H9 (cell line): Measurements from ENCODE around the gene PIAS1. TPM values are rescaled to one million over a fixed set of nuclear protein-coding genes. Genes with fewer than 3 reads are reported as not detected.

Source experiments
- DNase-seq: peaks from one replicate; pipeline ENCODE4 v3.0.0-alpha.2; 2017
- H2AFZ ChIP-seq: one replicate; pipeline ENCODE4 v1.6.1; 2013; ENCODE audit warnings: mild to moderate bottlenecking, low read length, control low read depth, moderate library complexity
- H2AK5ac ChIP-seq: 2 replicates; pipeline ENCODE4 v1.6.1; 2013; ENCODE audit warnings: low read length, control low read depth, mixed read lengths; ENCODE audit not compliant: insufficient read length
- H2BK120ac ChIP-seq: one replicate; pipeline ENCODE4 v1.6.1; 2013; ENCODE audit warnings: low read depth, mild to moderate bottlenecking, low read length, control low read depth, inconsistent platforms; ENCODE audit not compliant: poor library complexity, severe bottlenecking
- H2BK12ac ChIP-seq: 2 replicates; pipeline ENCODE4 v1.6.1; 2013; ENCODE audit warnings: low read length, control low read depth, mixed read lengths, low read depth; ENCODE audit not compliant: insufficient read length
- H2BK15ac ChIP-seq: 2 replicates; pipeline ENCODE4 v1.6.1; 2013; ENCODE audit warnings: low read depth, low read length, control low read depth
- H2BK20ac ChIP-seq: one replicate; pipeline ENCODE4 v1.6.1; 2013; ENCODE audit warnings: low read depth, mild to moderate bottlenecking, low read length, control low read depth, inconsistent platforms; ENCODE audit not compliant: poor library complexity, severe bottlenecking
- H2BK5ac ChIP-seq: 2 replicates; pipeline ENCODE4 v1.6.1; 2013; ENCODE audit warnings: low read length, control low read depth, mixed read lengths; ENCODE audit not compliant: insufficient read length
- H3K14ac ChIP-seq: 2 replicates; pipeline ENCODE4 v1.6.1; 2013; ENCODE audit warnings: low read length, control low read depth; ENCODE audit not compliant: insufficient read depth
- H3K18ac ChIP-seq: 2 replicates; pipeline ENCODE4 v1.6.1; 2013; ENCODE audit warnings: low read depth, mild to moderate bottlenecking, mixed read lengths, low read length, control low read depth; ENCODE audit not compliant: insufficient read length
- H3K23ac ChIP-seq: 2 replicates; pipeline ENCODE4 v1.6.1; 2013; ENCODE audit warnings: low read length, control low read depth, mixed read lengths, low read depth; ENCODE audit not compliant: insufficient read length
- H3K23me2 ChIP-seq: 2 replicates; pipeline ENCODE4 v1.6.1; 2013; ENCODE audit warnings: low read depth, mild to moderate bottlenecking, mixed read lengths, low read length, control low read depth; ENCODE audit not compliant: insufficient read length, poor library complexity, severe bottlenecking
- H3K27ac ChIP-seq: 2 replicates; pipeline ENCODE4 v1.5.1; 2013; ENCODE audit warnings: low read length, control low read depth, mixed read lengths, low read depth; ENCODE audit not compliant: insufficient read length
- H3K27me3 ChIP-seq: 2 replicates; pipeline ENCODE4 v1.6.1; 2013; ENCODE audit warnings: low read length, control low read depth, inconsistent platforms; ENCODE audit not compliant: insufficient read depth
- H3K4ac ChIP-seq: 2 replicates; pipeline ENCODE4 v1.6.1; 2013; ENCODE audit warnings: low read depth, mild to moderate bottlenecking, control low read depth, inconsistent platforms, low read length, moderate library complexity
- H3K4me1 ChIP-seq: 2 replicates; pipeline ENCODE4 v1.6.1; 2013; ENCODE audit warnings: low read length, control low read depth, inconsistent platforms; ENCODE audit not compliant: insufficient read depth
- H3K4me2 ChIP-seq: 2 replicates; pipeline ENCODE4 v1.6.1; 2013; ENCODE audit warnings: low read length, control low read depth, mixed read lengths; ENCODE audit not compliant: insufficient read length, insufficient read depth
- H3K56ac ChIP-seq: 2 replicates; pipeline ENCODE4 v1.6.1; 2013; ENCODE audit warnings: low read depth, mild to moderate bottlenecking, mixed read lengths, low read length, control low read depth; ENCODE audit not compliant: insufficient read length
- H3K79me1 ChIP-seq: 2 replicates; pipeline ENCODE4 v1.6.1; 2013; ENCODE audit warnings: low read depth, mild to moderate bottlenecking, moderate library complexity, low read length, control low read depth, inconsistent platforms; ENCODE audit not compliant: insufficient read depth, poor library complexity, severe bottlenecking
- H3K79me2 ChIP-seq: 2 replicates; pipeline ENCODE4 v1.6.1; 2013; ENCODE audit warnings: low read length, control low read depth, inconsistent platforms; ENCODE audit not compliant: insufficient read depth
- H3K9ac ChIP-seq: 2 replicates; pipeline ENCODE4 v1.6.1; 2013; ENCODE audit warnings: low read length, control low read depth, mixed read lengths; ENCODE audit not compliant: insufficient read length; ENCODE audit errors: extremely low read depth
- H3K9me3 ChIP-seq: one replicate; pipeline ENCODE4 v1.6.1; 2013; ENCODE audit warnings: low read depth, low read length, inconsistent platforms; ENCODE audit not compliant: control insufficient read depth
- H3T11ph ChIP-seq: one replicate; pipeline ENCODE4 v1.6.1; 2013; ENCODE audit warnings: mild to moderate bottlenecking, low read length, control low read depth, inconsistent platforms
- H4K20me1 ChIP-seq: one replicate; pipeline ENCODE4 v1.6.1; 2013; ENCODE audit not compliant: control insufficient read depth, insufficient read length, insufficient read depth
- H4K5ac ChIP-seq: 2 replicates; pipeline ENCODE4 v1.6.1; 2013; ENCODE audit warnings: low read depth, mild to moderate bottlenecking, mixed read lengths, low read length, control low read depth; ENCODE audit not compliant: insufficient read length
- H4K8ac ChIP-seq: replicated peaks from 2 replicates; pipeline ENCODE4 v1.6.1; 2013; ENCODE audit warnings: low read length, control low read depth, mixed read lengths, low read depth; ENCODE audit not compliant: insufficient read length
- H4K91ac ChIP-seq: 2 replicates; pipeline ENCODE4 v1.6.1; 2013; ENCODE audit warnings: low read depth, mild to moderate bottlenecking, moderate library complexity, mixed read lengths, low read length, control low read depth; ENCODE audit not compliant: insufficient read length
- H3K27ac Mint-ChIP-seq, 3 experiments: 2 replicates in 2 of 3; 3 replicates in 1 of 3; pipeline ENCODE4 v1.8.0; 2020 to 2021; ENCODE audit warnings: mixed read lengths in 3 of 3, mild to moderate bottlenecking in 1 of 3, moderate library complexity in 1 of 3
- H3K27me3 Mint-ChIP-seq: 2 replicates; pipeline ENCODE4 v1.8.0; 2021; ENCODE audit warnings: low read depth, mild to moderate bottlenecking, moderate library complexity, mixed read lengths
- H3K36me3 Mint-ChIP-seq, 3 experiments: 2 replicates in 2 of 3; 3 replicates in 1 of 3; pipeline ENCODE4 v1.8.0; 2020 to 2021; ENCODE audit warnings: low read depth in 3 of 3, mixed read lengths in 3 of 3; ENCODE audit not compliant: insufficient read depth in 1 of 3
- H3K4me1 Mint-ChIP-seq, 2 experiments: 2 replicates each; pipeline ENCODE4 v1.8.0; 2020; ENCODE audit warnings: mixed read lengths in 2 of 2
- H3K4me3 Mint-ChIP-seq, 2 experiments: 2 replicates in 1 of 2; 3 replicates in 1 of 2; pipeline ENCODE4 v1.8.0; 2020 to 2021; ENCODE audit warnings: mild to moderate bottlenecking in 2 of 2, mixed read lengths in 2 of 2, moderate library complexity in 1 of 2
- H3K9me3 Mint-ChIP-seq, 2 experiments: 2 replicates in 1 of 2; 3 replicates in 1 of 2; pipeline ENCODE4 v1.8.0; 2020; ENCODE audit warnings: mild to moderate bottlenecking in 2 of 2, mixed read lengths in 2 of 2, moderate library complexity in 1 of 2
- CTCF ChIP-seq: fragments of 200-600 bp; sonication (generic); conservative IDR thresholded peaks from 3 replicates; pipeline ENCODE4 v1.8.0; 2021; ENCODE audit warnings: antibody characterized with exemption, mild to moderate bottlenecking
- WGBS: extraction: QIAGEN DNeasy Blood & Tissue Kit; methylation state at CpG from one replicate; pipeline ENCODE4 v1.1.7; 2013; ENCODE audit warnings: missing lambda C conversion rate, low lambda C conversion rate, mixed read lengths; ENCODE audit not compliant: insufficient read length; ENCODE audit errors: extremely low coverage; 5-methylcytosine and 5-hydroxymethylcytosine counted together
- total RNA-seq: library from RNA; stranded (reverse); gene quantifications from 2 replicates; pipeline ENCODE4 v1.2.1, GENCODE V29; 2021

Gene PIAS1
- total RNA-seq, 1 experiment from 2014 or later, result 31.1 TPM

- H3K27me3 Mint-ChIP-seq, result peaks cover 7% of the 10 kb centered on the region
- no peak for TF ChIP-seq CTCF
- no peak overlapping the region for H3K18ac ChIP-seq
- no peak overlapping the region for H4K8ac ChIP-seq
- peak overlapping the region in 1 of 2 experiments; percentile 53; a peak in 3 of 5 replicates for H3K4me3 Mint-ChIP-seq
- H3K79me2 ChIP-seq, result peaks cover 9% of the 10 kb centered on the region; the same call in 1 of the 2 replicates
- peaks cover 2% of the 10 kb centered on the region; the same call in 1 of the 2 replicates for H3K4me1 ChIP-seq
- H2BK20ac ChIP-seq, result no peak overlapping the region
- H4K5ac ChIP-seq, result no peak overlapping the region
- no peak overlapping the region for H2BK15ac ChIP-seq
- no CpG with 5 or more reads among the region's 6 CpGs for WGBS
- H3K23me2 ChIP-seq, result peaks cover 13% of the 10 kb centered on the region
- H3K56ac ChIP-seq, result no peak overlapping the region
- H2BK5ac ChIP-seq, result no peak overlapping the region
- no peak overlapping the region for H2AK5ac ChIP-seq
- no peaks in the 10 kb centered on the region for H3K9me3 Mint-ChIP-seq
- no peaks in the 10 kb centered on the region for H3K79me1 ChIP-seq
- H3K4ac ChIP-seq, result no peak overlapping the region
- H3K23ac ChIP-seq, result no peak overlapping the region
- no peaks in the 10 kb centered on the region for H3K27me3 ChIP-seq
- H3K9me3 ChIP-seq, result no peaks in the 10 kb centered on the region
- no peak overlapping the region for H3K4me2 ChIP-seq
- H2AFZ ChIP-seq, result no peak overlapping the region
- H4K20me1 ChIP-seq, result no peaks in the 10 kb centered on the region
- H4K91ac ChIP-seq, result no peak overlapping the region
- no peak overlapping the region for H3K27ac ChIP-seq
- no peak overlapping the region for H2BK120ac ChIP-seq
- peaks cover 44 to 46% of the 10 kb centered on the region in 2 experiments for H3K4me1 Mint-ChIP-seq
- no peak overlapping the region for H3T11ph ChIP-seq
- H3K27ac Mint-ChIP-seq, result no peak overlapping the region
- H2BK12ac ChIP-seq, result no peak overlapping the region
- no peak overlapping the region for H3K9ac ChIP-seq
- H3K14ac ChIP-seq, result no peak overlapping the region
- DNase-seq, result no peak
- no peaks in the 10 kb centered on the region for H3K36me3 Mint-ChIP-seq
Observed at GRCh38 chr15:68053001-68053400, 1.1 kb upstream of the PIAS1 start.
